ENCODE results near the gene CAPN10.

The CAPN10 gene

DNA sequence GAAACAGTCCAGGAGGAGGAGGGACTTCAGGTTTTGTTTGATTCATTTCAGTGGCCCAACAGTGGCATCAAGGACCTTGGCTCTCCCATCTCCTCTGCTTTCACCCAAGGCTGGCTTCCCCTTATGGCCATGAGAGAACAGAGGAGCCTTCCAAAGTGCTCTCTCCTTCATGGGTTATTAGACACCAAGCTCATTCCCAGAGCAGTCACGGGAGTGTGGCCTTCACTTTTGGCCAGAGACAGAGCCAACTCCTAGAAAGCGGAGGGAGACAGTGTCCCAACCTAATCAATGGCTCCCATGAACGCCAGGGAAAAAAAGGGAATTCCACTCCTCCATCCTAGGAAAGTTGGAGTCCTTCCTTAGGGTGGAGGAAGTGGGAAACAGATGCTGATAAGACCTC, 27.2 kb upstream of the CAPN10 start:
- H3K27me3 ChIP-seq (ENCODE audit: insufficient read depth, low read length, poor library complexity), result no peaks in the 10 kb centered on the region
- H3K4me2 ChIP-seq (ENCODE audit: insufficient read depth, low read length), result peak overlapping the region; percentile 91
- peak overlapping the region; percentile 99 for H3K9ac ChIP-seq (ENCODE audit: low read depth, low read length)
- peak overlapping the region; percentile 48 to 78; a peak in 3 of 4 replicates for H3K4me3 ChIP-seq (ENCODE audit: low read depth in 1 of 2, low read length in 2 of 2)
- DNase-seq (no peak), ATAC-seq (ENCODE audit: insufficient read depth, low read depth) (no peak)
- H3K4me1 ChIP-seq (ENCODE audit: insufficient read depth, low read length), result peaks cover 47% of the 10 kb centered on the region
- peaks cover 87% of the 10 kb centered on the region for H3K79me2 ChIP-seq (ENCODE audit: insufficient read depth, low read length)
- H3K36me3 ChIP-seq (ENCODE audit: insufficient read depth, low read length), result peaks cover 60% of the 10 kb centered on the region
- peak overlapping the region; percentile 98 for H3K27ac ChIP-seq (ENCODE audit: low read length)
- H4K20me1 ChIP-seq (ENCODE audit: insufficient read depth, low read length), result peaks cover 8% of the 10 kb centered on the region
- no peak overlapping the region for H2AFZ ChIP-seq (ENCODE audit: low read depth, low read length)
- TF ChIP-seq, protein P1, sequence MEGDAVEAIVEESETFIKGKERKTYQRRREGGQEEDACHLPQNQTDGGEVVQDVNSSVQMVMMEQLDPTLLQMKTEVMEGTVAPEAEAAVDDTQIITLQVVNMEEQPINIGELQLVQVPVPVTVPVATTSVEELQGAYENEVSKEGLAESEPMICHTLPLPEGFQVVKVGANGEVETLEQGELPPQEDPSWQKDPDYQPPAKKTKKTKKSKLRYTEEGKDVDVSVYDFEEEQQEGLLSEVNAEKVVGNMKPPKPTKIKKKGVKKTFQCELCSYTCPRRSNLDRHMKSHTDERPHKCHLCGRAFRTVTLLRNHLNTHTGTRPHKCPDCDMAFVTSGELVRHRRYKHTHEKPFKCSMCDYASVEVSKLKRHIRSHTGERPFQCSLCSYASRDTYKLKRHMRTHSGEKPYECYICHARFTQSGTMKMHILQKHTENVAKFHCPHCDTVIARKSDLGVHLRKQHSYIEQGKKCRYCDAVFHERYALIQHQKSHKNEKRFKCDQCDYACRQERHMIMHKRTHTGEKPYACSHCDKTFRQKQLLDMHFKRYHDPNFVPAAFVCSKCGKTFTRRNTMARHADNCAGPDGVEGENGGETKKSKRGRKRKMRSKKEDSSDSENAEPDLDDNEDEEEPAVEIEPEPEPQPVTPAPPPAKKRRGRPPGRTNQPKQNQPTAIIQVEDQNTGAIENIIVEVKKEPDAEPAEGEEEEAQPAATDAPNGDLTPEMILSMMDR (IDR thresholded peaks at IDR 0.05; ENCODE audit: borderline replicate concordance, extremely low read depth, low read length, poor library complexity, severe bottlenecking), result no peak
- TF ChIP-seq EZH2 (IDR thresholded peaks at IDR 0.05; ENCODE audit: borderline replicate concordance, low read depth, low read length, severe bottlenecking), result no peak
- H3K9me3 ChIP-seq (ENCODE audit: insufficient read depth, low read length, severe bottlenecking), result no peaks in the 10 kb centered on the region

- Histone ChIP-seq H3K4me1 (ENCODE audit: insufficient read depth, low read length) (peaks cover 55% of the 10 kb centered on the region), H4K20me1 (ENCODE audit: insufficient read depth, low read length) (peaks cover 8% of the 10 kb centered on the region), H3K4me2 (ENCODE audit: insufficient read depth, low read length) (peak within 1 kb of the TSS; percentile 91), H3K36me3 (ENCODE audit: insufficient read depth, low read length) (peaks cover 52% of the 10 kb centered on the region), H3K9me3 (ENCODE audit: insufficient read depth, low read length, severe bottlenecking) (no peaks in the 10 kb centered on the region), H3K27me3 (ENCODE audit: insufficient read depth, low read length, poor library complexity) (no peaks in the 10 kb centered on the region), H3K4me3 (ENCODE audit: low read depth in 1 of 2, low read length in 2 of 2) (peak within 1 kb of the TSS; percentile 48 to 78), H3K79me2 (ENCODE audit: insufficient read depth, low read length) (peaks cover 84% of the 10 kb centered on the region), H3K9ac (ENCODE audit: low read depth, low read length) (peak within 1 kb of the TSS; percentile 99), H2AFZ (ENCODE audit: low read depth, low read length) (peak within 1 kb of the TSS; percentile 75), H3K27ac (ENCODE audit: low read length) (peak within 1 kb of the TSS; percentile 98)
- TF ChIP-seq EZH2 (IDR thresholded peaks at IDR 0.05; ENCODE audit: borderline replicate concordance, low read depth, low read length, severe bottlenecking), result no peak
- TF ChIP-seq, protein P1 (IDR thresholded peaks at IDR 0.05; ENCODE audit: borderline replicate concordance, extremely low read depth, low read length, poor library complexity, severe bottlenecking), result no peak
- ATAC-seq (ENCODE audit: insufficient read depth, low read depth) (peak; percentile 81), DNase-seq (peak; percentile 91)
Measured at GRCh38 chr2:240560084-240560479, 26.5 kb upstream of the CAPN10 start, which contains the start of gene DUSP28. DUSP28 (plus strand) TSS chr2:240560357; CDS start chr2:240560685, 328 bp downstream.

- peak overlapping the region; percentile 91 for H3K4me2 ChIP-seq (ENCODE audit: insufficient read depth, low read length)
- peaks cover 46% of the 10 kb centered on the region for H3K36me3 ChIP-seq (ENCODE audit: insufficient read depth, low read length)
- ATAC-seq (ENCODE audit: insufficient read depth, low read depth) (peak; percentile 69), DNase-seq (peak; percentile 99)
- peaks cover 61% of the 10 kb centered on the region for H3K4me1 ChIP-seq (ENCODE audit: insufficient read depth, low read length)
- H3K27ac ChIP-seq (ENCODE audit: low read length), result peak overlapping the region; percentile 98
- TF ChIP-seq, protein P1 (IDR thresholded peaks at IDR 0.05; ENCODE audit: borderline replicate concordance, extremely low read depth, low read length, poor library complexity, severe bottlenecking), result peak; percentile 36
- no peak for TF ChIP-seq EZH2 (IDR thresholded peaks at IDR 0.05; ENCODE audit: borderline replicate concordance, low read depth, low read length, severe bottlenecking)
- H3K79me2 ChIP-seq (ENCODE audit: insufficient read depth, low read length), result peaks cover 77% of the 10 kb centered on the region
- H4K20me1 ChIP-seq (ENCODE audit: insufficient read depth, low read length), result peaks cover 8% of the 10 kb centered on the region
- peak overlapping the region; percentile 99 for H3K9ac ChIP-seq (ENCODE audit: low read depth, low read length)
- peak overlapping the region; percentile 48 to 78 for H3K4me3 ChIP-seq (ENCODE audit: low read depth in 1 of 2, low read length in 2 of 2)
- peak overlapping the region; percentile 75 for H2AFZ ChIP-seq (ENCODE audit: low read depth, low read length)
- H3K27me3 ChIP-seq (ENCODE audit: insufficient read depth, low read length, poor library complexity), result no peaks in the 10 kb centered on the region
- H3K9me3 ChIP-seq (ENCODE audit: insufficient read depth, low read length, severe bottlenecking), result no peaks in the 10 kb centered on the region
Measured at GRCh38 chr2:240560480-240561324, 25.8 kb upstream of the CAPN10 start.
